ENCODE data around the gene MDP1. TPM values are rescaled to one million over a fixed set of nuclear protein-coding genes. Genes with fewer than 3 reads are reported as not detected.
A peak's percentile ranks its signal among the peaks of the same experiment; 100 is the strongest.

MDP1 gene
- total and polyA plus RNA-seq, 10 of the 15 experiments (the other 5 are each of a cell fraction or from before 2014, with no cell fraction given) = 10.4 to 45.8 (median 23.5) TPM

- Histone ChIP-seq H3K4me1 (ENCODE audit: control insufficient read depth, insufficient read depth, low read length) (no peaks in the 10 kb centered on the region), H3K9ac (ENCODE audit: control insufficient read depth, insufficient read depth, low read length) (no peak overlapping the region), H3K9me3 (replicated peaks; ENCODE audit: control insufficient read depth, insufficient read depth, low read length) (no peaks in the 10 kb centered on the region), H3K4me3 (no peak overlapping the region), H3K4me2 (ENCODE audit: control insufficient read depth, insufficient read depth) (no peak overlapping the region), H3K79me2 (ENCODE audit: control insufficient read depth, insufficient read depth, low read length) (no peaks in the 10 kb centered on the region), H3K27me3 (replicated peaks in 1 of 2; ENCODE audit: control insufficient read depth in 2 of 2, insufficient read depth in 2 of 2, low read length in 1 of 2) (no peaks in the 10 kb centered on the region), H3K36me3 (ENCODE audit: control insufficient read depth in 2 of 2, insufficient read depth in 2 of 2, low read length in 1 of 2) (peaks cover 13 to 54% of the 10 kb centered on the region in 2 experiments; a peak in 3 of 4 replicates), H3K27ac (ENCODE audit: control insufficient read depth, insufficient read depth) (no peak overlapping the region), H2AFZ (ENCODE audit: control insufficient read depth, low read depth, low read length) (no peak overlapping the region), H4K20me1 (ENCODE audit: control insufficient read depth, insufficient read depth) (no peaks in the 10 kb centered on the region)
- CTCF ChIA-PET = interaction anchor here (0.6 to 1.0 kb wide), 3 partner anchors 33 to 128 kb away, joined by 3 to 5 read pairs (median 3); partner anchors contain the start of genes CHMP4A, CIDEB and MDP1
- no TSS peak for BruUV-seq (replicated peaks)
- ATAC-seq (peak; percentile 52), FAIRE-seq (no peak), DNase-seq (ENCODE audit: low read depth, low spot score) (no peak)
- 53% methylated on average over 18 of the region's 18 CpGs for WGBS (ENCODE audit: insufficient coverage, insufficient replicate concordance, low lambda C conversion rate, missing lambda C conversion rate)
- in situ Hi-C loops (cut with MboI) = no loop called here
- intact Hi-C loops (cut with micrococcal nuclease; ENCODE audit: unreplicated experiment) = no loop called here
- SMC1A ChIA-PET (ENCODE audit: uncharacterized antibody, unreplicated experiment) = no interaction called here
- RAD21 ChIA-PET (ENCODE audit: unreplicated experiment) = interaction anchor here (1.7 kb wide), 1 partner anchor 117 kb away, joined by 4 read pairs; no protein-coding TSS in a partner anchor
- POLR2A ChIA-PET = interaction anchor here (1.4 kb wide), 1 partner anchor 18 kb away, joined by 4 read pairs; no protein-coding TSS in a partner anchor
- TF ChIP-seq SMAD1 (IDR thresholded peaks at IDR 0.05; ENCODE audit: low read depth, partially characterized antibody) (no peak), HSF1 (IDR thresholded peaks at IDR 0.05; ENCODE audit: low read depth, low read length) (no peak), HDAC2 (IDR thresholded peaks at IDR 0.05) (no peak), NR2C2 (IDR thresholded peaks at IDR 0.05; ENCODE audit: borderline replicate concordance, control insufficient read depth, insufficient read length, low read depth) (no peak), POLR2AphosphoS5 (IDR thresholded peaks at IDR 0.05; ENCODE audit: low read length) (0 out of 2 replicates have a peak, but pooled peaks have one; percentile 3), ATF7 (IDR thresholded peaks at IDR 0.05; ENCODE audit: low read depth) (0 out of 2 replicates have a peak, but pooled peaks have one; percentile 45), ZSCAN29 (IDR thresholded peaks at IDR 0.05) (no peak), PRDM15 (CRISPR knock-in tag; IDR thresholded peaks at IDR 0.05) (no peak), SMAD5 (IDR thresholded peaks at IDR 0.05; ENCODE audit: low read depth) (0 out of 2 replicates have a peak, but pooled peaks have one; percentile 27), TAF1 (IDR thresholded peaks at IDR 0.05; ENCODE audit: borderline replicate concordance, low read depth, low read length) (no peak), ZZZ3 (IDR thresholded peaks at IDR 0.05; ENCODE audit: control insufficient read depth, insufficient read length, low read depth) (no peak), SPI1 (IDR thresholded peaks at IDR 0.05; ENCODE audit: borderline replicate concordance, insufficient read depth, low read depth, low read length) (no peak), IRF5 (IDR thresholded peaks at IDR 0.05; ENCODE audit: borderline replicate concordance) (no peak), NRF1 (conservative IDR thresholded peaks at IDR 0.05; ENCODE audit: low read depth, low read length) (no peak), CBFB (IDR thresholded peaks at IDR 0.05; ENCODE audit: low read depth) (no peak), RCOR1 (conservative IDR thresholded peaks at IDR 0.05; ENCODE audit: low read depth, low read length) (no peak), POLR2A (IDR thresholded peaks at IDR 0.05; ENCODE audit: low read depth, low read length) (peak; percentile 62)
Measured at GRCh38 chr14:24179961-24180796, 35.7 kb downstream of the MDP1 start.

Data from GM12878 (cell line).